C4-2B (cell line): ENCODE data around the gene ANKS1B.

Experiments used
- ZFX ChIP-seq: fragments of 450-650 bp; IDR thresholded peaks from 2 replicates; pipeline ENCODE4 v1.6.1; 2017
- TF ChIP-seq, protein P1 (sequence below): fragments of 450-650 bp; conservative IDR thresholded peaks from 2 replicates; pipeline ENCODE4 v1.5.1; 2017; ENCODE audit warnings: mild to moderate bottlenecking

DNA sequence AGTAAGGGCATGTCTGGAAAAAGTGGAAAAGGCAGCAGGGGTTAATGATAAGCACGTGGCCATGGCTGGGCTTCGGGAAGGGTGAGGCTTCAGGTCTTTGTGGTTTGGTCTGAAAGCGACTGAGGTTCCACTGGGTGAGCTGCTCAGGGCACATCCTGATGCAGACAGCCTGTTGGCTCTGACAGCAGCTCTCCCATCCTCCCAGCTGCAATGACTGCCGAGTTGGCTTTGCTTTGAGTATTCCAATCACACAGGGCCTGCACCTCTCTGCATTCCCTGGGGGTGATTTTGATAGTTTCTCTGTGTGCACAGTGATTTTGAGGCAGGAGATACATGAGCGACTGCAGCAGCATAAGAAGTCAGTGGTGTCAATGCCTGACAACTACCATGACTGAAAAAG lies 948.9 kb downstream of the ANKS1B start:
- TF ChIP-seq, protein P1, sequence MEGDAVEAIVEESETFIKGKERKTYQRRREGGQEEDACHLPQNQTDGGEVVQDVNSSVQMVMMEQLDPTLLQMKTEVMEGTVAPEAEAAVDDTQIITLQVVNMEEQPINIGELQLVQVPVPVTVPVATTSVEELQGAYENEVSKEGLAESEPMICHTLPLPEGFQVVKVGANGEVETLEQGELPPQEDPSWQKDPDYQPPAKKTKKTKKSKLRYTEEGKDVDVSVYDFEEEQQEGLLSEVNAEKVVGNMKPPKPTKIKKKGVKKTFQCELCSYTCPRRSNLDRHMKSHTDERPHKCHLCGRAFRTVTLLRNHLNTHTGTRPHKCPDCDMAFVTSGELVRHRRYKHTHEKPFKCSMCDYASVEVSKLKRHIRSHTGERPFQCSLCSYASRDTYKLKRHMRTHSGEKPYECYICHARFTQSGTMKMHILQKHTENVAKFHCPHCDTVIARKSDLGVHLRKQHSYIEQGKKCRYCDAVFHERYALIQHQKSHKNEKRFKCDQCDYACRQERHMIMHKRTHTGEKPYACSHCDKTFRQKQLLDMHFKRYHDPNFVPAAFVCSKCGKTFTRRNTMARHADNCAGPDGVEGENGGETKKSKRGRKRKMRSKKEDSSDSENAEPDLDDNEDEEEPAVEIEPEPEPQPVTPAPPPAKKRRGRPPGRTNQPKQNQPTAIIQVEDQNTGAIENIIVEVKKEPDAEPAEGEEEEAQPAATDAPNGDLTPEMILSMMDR: no peak
- no peak for TF ChIP-seq ZFX
